SK-N-SH (cell line): Measurements from ENCODE around the gene TEX264. TPM values are rescaled to one million over a fixed set of nuclear protein-coding genes. Genes with fewer than 3 reads are reported as not detected.

Experiments used
- CTCF ChIA-PET: fragments of 300-600, 350-600 bp; formaldehyde crosslinking; extraction: SDS; loops from one replicate; lab custom pipeline; 2021; lab: Yijun Ruan, JAX
- POLR2A ChIA-PET: fragments of 350-600 bp; sonication (Branson Sonifier 250); formaldehyde crosslinking; extraction: SDS; loops from one replicate; lab custom pipeline; 2020; ENCODE audit warnings: antibody characterized with exemption, inconsistent platforms; lab: Yijun Ruan, JAX
- DNase-seq: peaks from one replicate; pipeline ENCODE4 v3.0.0; 2012
- H2AFZ ChIP-seq: fragments of 200-600 bp; sonication (generic); 2 replicates; pipeline ENCODE4 v1.8.1; 2016; ENCODE audit warnings: antibody characterized with exemption, mild to moderate bottlenecking, low read depth
- H3F3A ChIP-seq: fragments of 200-600 bp; sonication (generic); replicated peaks from 2 replicates; pipeline ENCODE3; 2016; ENCODE audit warnings: antibody characterized with exemption, mild to moderate bottlenecking; ENCODE audit not compliant: insufficient read depth
- H3K27ac ChIP-seq, 2 experiments: fragments of 200-500 bp in 1 of 2; fragments of 200-600 bp in 1 of 2; sonication (Bioruptor generic) in 1 of 2; sonication (generic), shearing (Covaris generic) in 1 of 2; 2 replicates each; pipeline versions ENCODE4 v1.5.1 to v1.6.1; 2014 to 2016; ENCODE audit warnings: low read depth in 2 of 2, inconsistent platforms in 1 of 2, low read length in 1 of 2, mild to moderate bottlenecking in 1 of 2, mixed read lengths in 1 of 2
- H3K27me3 ChIP-seq: fragments of 200-600 bp; sonication (generic), shearing (Covaris generic); 2 replicates; pipeline ENCODE4 v1.6.1; 2016; ENCODE audit warnings: mixed run types; ENCODE audit not compliant: insufficient read depth
- H3K36me3 ChIP-seq, 2 experiments: fragments of 200-500 bp in 1 of 2; fragments of 200-600 bp in 1 of 2; sonication (Bioruptor generic) in 1 of 2; sonication (generic) in 1 of 2; replicated peaks in 1 of 2; 2 replicates each; pipeline versions ENCODE3 to v1.5.1; 2014 to 2016; ENCODE audit warnings: low read length in 1 of 2, mild to moderate bottlenecking in 1 of 2; ENCODE audit not compliant: insufficient read depth in 2 of 2, control insufficient read depth in 1 of 2
- H3K4me1 ChIP-seq, 2 experiments: fragments of 200-500 bp in 1 of 2; fragments of 200-600 bp in 1 of 2; sonication (Bioruptor generic) in 1 of 2; sonication (generic), shearing (Covaris generic) in 1 of 2; 2 replicates each; pipeline versions ENCODE4 v1.5.1 to v1.6.1; 2014 to 2016; ENCODE audit warnings: low read depth in 1 of 2, low read length in 1 of 2, mixed run types in 1 of 2; ENCODE audit not compliant: insufficient read depth in 2 of 2, control insufficient read depth in 1 of 2
- H3K4me2 ChIP-seq: fragments of 200-600 bp; sonication (generic), shearing (Covaris generic); 2 replicates; pipeline ENCODE4 v1.6.1; 2017; ENCODE audit warnings: mixed run types
- H3K4me3 ChIP-seq, 2 experiments: fragments of 200-500 bp in 1 of 2; fragments of 200-600 bp in 1 of 2; sonication (Bioruptor generic) in 1 of 2; sonication (generic), shearing (Covaris generic) in 1 of 2; 2 replicates each; pipeline versions ENCODE4 v1.5.1 to v1.8.1; 2014 to 2016; ENCODE audit warnings: low read depth in 2 of 2, inconsistent platforms in 1 of 2, low read length in 1 of 2, mild to moderate bottlenecking in 1 of 2, mixed read lengths in 1 of 2, moderate library complexity in 1 of 2
- H3K79me2 ChIP-seq: fragments of 200-600 bp; sonication (generic); 2 replicates; pipeline ENCODE4 v1.8.1; 2017; ENCODE audit warnings: mild to moderate bottlenecking; ENCODE audit not compliant: insufficient read depth
- H3K9ac ChIP-seq: fragments of 200-600 bp; sonication (generic); 2 replicates; pipeline ENCODE4 v1.6.1; 2017; ENCODE audit warnings: mixed run types
- H3K9me2 ChIP-seq: fragments of 200-600 bp; sonication (generic); 2 replicates; pipeline ENCODE4 v1.6.1; 2017; ENCODE audit warnings: mixed run types
- H3K9me3 ChIP-seq: fragments of 200-600 bp; sonication (generic); 2 replicates; pipeline ENCODE4 v1.6.1; 2017; ENCODE audit warnings: mixed run types, mild to moderate bottlenecking, moderate library complexity
- H4K20me1 ChIP-seq: fragments of 200-600 bp; sonication (generic); 2 replicates; pipeline ENCODE4 v1.6.1; 2017; ENCODE audit warnings: mild to moderate bottlenecking, mixed run types; ENCODE audit not compliant: insufficient read depth
- EP300 ChIP-seq, 2 experiments: IDR thresholded peaks; 2 replicates each; pipeline versions ENCODE4 v1.4.0 to v1.6.1; 2012; ENCODE audit warnings: borderline replicate concordance in 1 of 2, low read depth in 1 of 2, low read length in 1 of 2
- FOSL2 ChIP-seq: IDR thresholded peaks from 2 replicates; pipeline ENCODE4 v1.4.0; 2012; ENCODE audit warnings: low read depth, mild to moderate bottlenecking, moderate library complexity, borderline replicate concordance
- GABPA ChIP-seq: IDR thresholded peaks from 2 replicates; pipeline ENCODE4 v1.4.0; 2012; ENCODE audit warnings: low read depth, mild to moderate bottlenecking
- GATA2 ChIP-seq: sonication (generic); formaldehyde crosslinking; IDR thresholded peaks from 2 replicates; pipeline ENCODE4 v1.5.0; 2020; ENCODE audit warnings: mild to moderate bottlenecking, missing genetic modification reagents
- JUND ChIP-seq: IDR thresholded peaks from 2 replicates; pipeline ENCODE4 v1.4.0; 2012
- MEF2A ChIP-seq: IDR thresholded peaks from 2 replicates; pipeline ENCODE4 v1.4.0; 2012; ENCODE audit warnings: low read depth, borderline replicate concordance
- RXRA ChIP-seq: IDR thresholded peaks from 2 replicates; pipeline ENCODE4 v1.4.0; 2012; ENCODE audit warnings: low read depth, mild to moderate bottlenecking, borderline replicate concordance
- TAF1 ChIP-seq: IDR thresholded peaks from 2 replicates; pipeline ENCODE4 v1.6.1; 2012; ENCODE audit warnings: low read depth, mild to moderate bottlenecking, low read length, moderate library complexity, borderline replicate concordance
- TCF12 ChIP-seq: IDR thresholded peaks from 2 replicates; pipeline ENCODE4 v1.4.0; 2012
- WGBS: methylation state at CpG from one replicate; pipeline ENCODE4 v1.1.6; 2017; ENCODE audit warnings: low lambda C conversion rate; 5-methylcytosine and 5-hydroxymethylcytosine counted together
- polyA plus RNA-seq, 3 experiments: library from polyadenylated mRNA; depleted of rRNA; stranded (reverse); fragments of >200 nt; gene quantifications; 2 replicates each; pipeline ENCODE4 v1.2.3, GENCODE V29; 2012
- TF ChIP-seq, protein P1 (sequence below): IDR thresholded peaks from 2 replicates; pipeline ENCODE4 v1.6.1; 2012; ENCODE audit warnings: mild to moderate bottlenecking, low read depth, low read length, moderate library complexity
- TF ChIP-seq, protein P2 (sequence below): fragments of 200-600 bp; sonication (generic); IDR thresholded peaks from 2 replicates; pipeline ENCODE4 v1.6.1; 2017; ENCODE audit warnings: antibody characterized with exemption, mild to moderate bottlenecking, moderate library complexity

TEX264 gene
- polyA plus RNA-seq, 1 of the 3 experiments (the other 2 are of a cell fraction), result 82.1 TPM

DNA sequence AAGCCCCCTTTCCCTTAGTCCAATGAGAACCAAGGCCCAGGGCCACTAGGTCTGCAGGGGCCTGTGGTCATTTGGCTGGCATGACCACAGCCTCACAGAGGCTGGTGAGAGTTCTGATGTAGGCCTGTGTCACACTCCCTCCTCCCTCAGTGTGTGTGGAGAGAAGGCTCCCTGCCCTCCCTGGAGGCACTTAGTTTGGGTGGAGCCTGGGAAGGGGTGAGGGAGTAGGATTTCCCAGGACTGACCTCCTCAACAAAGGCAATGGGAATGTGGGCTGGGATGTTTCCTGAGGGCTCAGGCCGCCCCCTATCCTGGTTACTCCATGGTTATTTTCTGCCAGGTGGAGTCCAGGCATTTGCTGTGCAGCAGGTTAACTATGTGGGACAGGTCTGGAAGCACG lies 7.6 kb downstream of the TEX264 start:
- Histone ChIP-seq H3K9me3 (no peaks in the 10 kb centered on the region), H2AFZ (no peak overlapping the region), H3K27me3 (no peaks in the 10 kb centered on the region), H3K36me3 (peaks cover 6 to 37% of the 10 kb centered on the region in 2 experiments), H3K9ac (no peak overlapping the region), H3K4me2 (no peak overlapping the region), H3K4me3 (no peak overlapping the region), H3K27ac (no peak overlapping the region)
- 100% methylated on average over 1 of the region's 2 CpGs for WGBS
- no peak for TF ChIP-seq TAF1
- TF ChIP-seq, all 33 proteins: peak for 0
- peaks cover 24% of the 10 kb centered on the region for H4K20me1 ChIP-seq
- H3K79me2 ChIP-seq, result peaks cover 12% of the 10 kb centered on the region; the same call in 1 of the 2 replicates
- H3K9me2 ChIP-seq, result no peaks in the 10 kb centered on the region
- CTCF ChIA-PET, result interaction anchor here (0.9 to 6.8 kb wide), 4 partner anchors 7 to 177 kb away, joined by 4 to 125 read pairs (median 61); partner anchors contain the start of genes DCAF1 and TEX264
- H3K4me1 ChIP-seq, result peaks cover 4 to 11% of the 10 kb centered on the region in 2 experiments; a peak in 2 of 4 replicates
- POLR2A ChIA-PET, result no interaction called here
- DNase-seq, result no peak
- no peaks in the 10 kb centered on the region for H3F3A ChIP-seq

DNA sequence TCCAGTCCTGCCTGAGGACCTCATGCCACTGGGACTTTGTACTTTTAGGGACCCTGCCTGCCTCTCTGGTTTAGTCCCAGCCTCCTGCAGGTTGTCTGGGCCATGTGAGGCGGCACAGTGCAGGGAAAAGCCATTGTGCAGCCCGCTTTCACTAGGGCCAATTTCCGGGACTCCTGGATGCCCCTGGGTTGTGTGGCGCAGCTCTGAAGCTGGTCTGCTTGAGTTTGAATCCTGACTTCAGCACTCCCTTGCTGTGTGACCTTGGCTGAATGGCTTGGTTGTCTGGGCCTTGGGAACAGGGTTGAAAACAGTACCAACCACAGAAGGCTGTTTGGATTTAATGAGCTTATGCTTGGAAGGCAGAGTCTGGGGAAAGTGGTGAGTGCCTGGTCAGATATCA lies 8.3 kb downstream of the TEX264 start:
- H3K9ac ChIP-seq, result no peak overlapping the region
- peaks cover 4 to 11% of the 10 kb centered on the region in 2 experiments; a peak in 2 of 4 replicates for H3K4me1 ChIP-seq
- H3K4me2 ChIP-seq, result no peak overlapping the region
- ChIA-PET CTCF (interaction anchor here (2.1 to 6.8 kb wide), 3 partner anchors 8 to 178 kb away, joined by 7 to 125 read pairs (median 115); partner anchors contain the start of genes DCAF1 and TEX264), POLR2A (no interaction called here)
- H4K20me1 ChIP-seq, result peaks cover 20% of the 10 kb centered on the region
- 100% methylated on average over 2 of the region's 4 CpGs for WGBS
- H3K27ac ChIP-seq, result no peak overlapping the region
- peaks cover 5% of the 10 kb centered on the region; the same call in 1 of the 2 replicates for H3K79me2 ChIP-seq
- H3K4me3 ChIP-seq, result no peak overlapping the region
- no peak overlapping the region for H2AFZ ChIP-seq
- H3K36me3 ChIP-seq, result peaks cover 6 to 43% of the 10 kb centered on the region in 2 experiments
- no peaks in the 10 kb centered on the region for H3K9me3 ChIP-seq
- H3K9me2 ChIP-seq, result no peaks in the 10 kb centered on the region
- TF ChIP-seq TAF1, result no peak
- TF ChIP-seq, protein P1, sequence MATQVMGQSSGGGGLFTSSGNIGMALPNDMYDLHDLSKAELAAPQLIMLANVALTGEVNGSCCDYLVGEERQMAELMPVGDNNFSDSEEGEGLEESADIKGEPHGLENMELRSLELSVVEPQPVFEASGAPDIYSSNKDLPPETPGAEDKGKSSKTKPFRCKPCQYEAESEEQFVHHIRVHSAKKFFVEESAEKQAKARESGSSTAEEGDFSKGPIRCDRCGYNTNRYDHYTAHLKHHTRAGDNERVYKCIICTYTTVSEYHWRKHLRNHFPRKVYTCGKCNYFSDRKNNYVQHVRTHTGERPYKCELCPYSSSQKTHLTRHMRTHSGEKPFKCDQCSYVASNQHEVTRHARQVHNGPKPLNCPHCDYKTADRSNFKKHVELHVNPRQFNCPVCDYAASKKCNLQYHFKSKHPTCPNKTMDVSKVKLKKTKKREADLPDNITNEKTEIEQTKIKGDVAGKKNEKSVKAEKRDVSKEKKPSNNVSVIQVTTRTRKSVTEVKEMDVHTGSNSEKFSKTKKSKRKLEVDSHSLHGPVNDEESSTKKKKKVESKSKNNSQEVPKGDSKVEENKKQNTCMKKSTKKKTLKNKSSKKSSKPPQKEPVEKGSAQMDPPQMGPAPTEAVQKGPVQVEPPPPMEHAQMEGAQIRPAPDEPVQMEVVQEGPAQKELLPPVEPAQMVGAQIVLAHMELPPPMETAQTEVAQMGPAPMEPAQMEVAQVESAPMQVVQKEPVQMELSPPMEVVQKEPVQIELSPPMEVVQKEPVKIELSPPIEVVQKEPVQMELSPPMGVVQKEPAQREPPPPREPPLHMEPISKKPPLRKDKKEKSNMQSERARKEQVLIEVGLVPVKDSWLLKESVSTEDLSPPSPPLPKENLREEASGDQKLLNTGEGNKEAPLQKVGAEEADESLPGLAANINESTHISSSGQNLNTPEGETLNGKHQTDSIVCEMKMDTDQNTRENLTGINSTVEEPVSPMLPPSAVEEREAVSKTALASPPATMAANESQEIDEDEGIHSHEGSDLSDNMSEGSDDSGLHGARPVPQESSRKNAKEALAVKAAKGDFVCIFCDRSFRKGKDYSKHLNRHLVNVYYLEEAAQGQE, result no peak
- no peak for TF ChIP-seq JUND
- TF ChIP-seq EP300 (IDR thresholded peaks at IDR 0.05; ENCODE audit: borderline replicate concordance in 1 of 2, low read depth in 1 of 2, low read length in 1 of 2), result no peak
- no peak for TF ChIP-seq RXRA
- TF ChIP-seq FOSL2, result no peak
- TF ChIP-seq GATA2 (CRISPR knock-in tag), result no peak
- no peak for TF ChIP-seq TCF12
- TF ChIP-seq MEF2A, result no peak
- TF ChIP-seq GABPA, result no peak
- TF ChIP-seq, protein P2, sequence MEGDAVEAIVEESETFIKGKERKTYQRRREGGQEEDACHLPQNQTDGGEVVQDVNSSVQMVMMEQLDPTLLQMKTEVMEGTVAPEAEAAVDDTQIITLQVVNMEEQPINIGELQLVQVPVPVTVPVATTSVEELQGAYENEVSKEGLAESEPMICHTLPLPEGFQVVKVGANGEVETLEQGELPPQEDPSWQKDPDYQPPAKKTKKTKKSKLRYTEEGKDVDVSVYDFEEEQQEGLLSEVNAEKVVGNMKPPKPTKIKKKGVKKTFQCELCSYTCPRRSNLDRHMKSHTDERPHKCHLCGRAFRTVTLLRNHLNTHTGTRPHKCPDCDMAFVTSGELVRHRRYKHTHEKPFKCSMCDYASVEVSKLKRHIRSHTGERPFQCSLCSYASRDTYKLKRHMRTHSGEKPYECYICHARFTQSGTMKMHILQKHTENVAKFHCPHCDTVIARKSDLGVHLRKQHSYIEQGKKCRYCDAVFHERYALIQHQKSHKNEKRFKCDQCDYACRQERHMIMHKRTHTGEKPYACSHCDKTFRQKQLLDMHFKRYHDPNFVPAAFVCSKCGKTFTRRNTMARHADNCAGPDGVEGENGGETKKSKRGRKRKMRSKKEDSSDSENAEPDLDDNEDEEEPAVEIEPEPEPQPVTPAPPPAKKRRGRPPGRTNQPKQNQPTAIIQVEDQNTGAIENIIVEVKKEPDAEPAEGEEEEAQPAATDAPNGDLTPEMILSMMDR, result no peak
- DNase-seq, result no peak
- no peaks in the 10 kb centered on the region for H3K27me3 ChIP-seq
- no peaks in the 10 kb centered on the region for H3F3A ChIP-seq
